ENCODE measurements around the gene YPEL1.
"Not testable (repeated sequence)": the region's sequence is repeated elsewhere in the genome, so short reads cannot be mapped to it uniquely, and the experiment has no call there.

Gene YPEL1

DNA sequence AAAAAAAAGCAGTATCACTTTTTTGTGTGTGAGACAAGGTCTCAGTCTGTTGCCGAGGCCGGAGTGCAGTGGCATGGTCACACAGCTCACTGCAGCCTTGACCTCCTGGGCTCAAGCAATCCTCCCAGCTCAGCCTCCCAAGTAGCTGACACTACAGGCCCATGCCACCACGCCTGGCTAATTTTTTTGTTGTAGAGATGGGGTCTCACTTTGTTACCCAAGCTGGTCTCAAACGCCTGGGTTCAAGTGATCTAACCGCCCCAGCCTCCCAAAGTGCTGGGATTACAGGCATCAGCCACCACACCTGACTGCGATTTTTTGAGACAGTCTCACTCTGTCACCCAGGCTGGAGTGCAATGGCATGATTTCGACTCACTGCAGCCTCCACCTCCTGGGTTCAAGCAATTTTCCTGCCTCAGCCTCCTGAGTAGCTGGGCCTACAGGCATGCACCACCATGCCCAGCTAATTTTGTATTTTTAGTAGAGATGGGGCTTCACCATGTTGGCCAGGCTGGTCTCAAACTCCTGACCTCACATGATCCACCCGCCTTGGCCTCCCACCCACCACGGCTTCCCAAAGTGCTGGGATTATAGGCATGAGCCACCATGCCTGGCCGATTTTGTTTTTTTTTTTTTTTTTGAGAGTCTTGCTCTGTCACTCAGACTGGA is 15.3 kb downstream of the YPEL1 start:
- FAIRE-seq, result not testable (repeated sequence)

DNA sequence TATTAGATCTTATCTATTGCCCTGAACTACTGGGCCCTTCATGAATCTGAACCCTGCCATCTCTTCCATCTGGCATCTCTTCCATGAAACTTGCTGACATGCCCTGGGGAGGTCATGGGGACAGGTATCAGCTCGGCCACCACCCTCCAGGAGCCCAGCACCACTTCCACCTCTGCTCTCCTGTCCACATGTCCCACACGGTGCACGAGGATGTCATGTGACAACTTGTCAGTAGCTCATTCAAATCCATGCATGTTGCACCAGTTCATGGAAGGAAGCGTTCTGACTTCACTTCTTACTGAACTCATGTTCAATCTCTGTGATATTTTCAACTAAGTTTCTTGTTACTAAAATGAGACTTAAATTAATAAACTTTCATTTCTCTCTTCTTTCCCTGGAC is 16.6 kb downstream of the YPEL1 start:
- FAIRE-seq, result no peak

GRCh38 chr22:21718499-21718898 is 17.1 kb downstream of the YPEL1 start:
- no peak for FAIRE-seq

DNA sequence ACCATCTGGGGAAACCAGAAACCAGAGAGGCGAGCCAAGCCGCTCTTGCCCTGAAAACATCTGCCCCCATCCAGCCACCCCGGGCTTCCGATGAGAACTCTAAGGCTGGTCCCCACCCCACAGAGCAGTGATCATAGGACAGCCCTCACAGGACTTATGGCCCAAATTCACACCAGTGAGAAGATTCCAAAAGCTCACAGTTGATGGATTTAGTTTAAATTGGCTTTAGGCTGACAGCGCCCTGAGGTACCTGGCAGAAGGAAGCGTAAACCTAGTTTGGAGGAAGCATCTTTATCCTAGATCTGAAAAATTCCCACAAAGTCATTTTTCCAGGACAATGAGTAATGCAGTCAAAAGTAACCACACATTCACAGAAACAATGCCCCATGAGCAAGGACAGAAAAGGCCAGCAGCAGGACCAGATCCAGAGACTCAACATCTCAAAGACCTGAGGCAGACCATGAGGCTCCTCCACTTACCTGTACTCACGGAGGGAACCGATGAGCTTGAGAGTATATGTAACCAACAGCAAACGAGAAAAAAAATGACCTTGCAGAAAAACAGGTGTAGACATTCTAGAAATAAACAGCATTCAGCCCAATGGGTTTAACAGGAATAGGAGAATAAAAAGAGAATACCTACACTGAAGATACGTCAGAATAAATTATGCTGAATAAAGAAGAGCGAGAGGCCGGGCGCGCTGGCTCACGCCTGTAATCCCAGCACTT is 19.0 kb downstream of the YPEL1 start:
- not testable (repeated sequence) for FAIRE-seq

DNA sequence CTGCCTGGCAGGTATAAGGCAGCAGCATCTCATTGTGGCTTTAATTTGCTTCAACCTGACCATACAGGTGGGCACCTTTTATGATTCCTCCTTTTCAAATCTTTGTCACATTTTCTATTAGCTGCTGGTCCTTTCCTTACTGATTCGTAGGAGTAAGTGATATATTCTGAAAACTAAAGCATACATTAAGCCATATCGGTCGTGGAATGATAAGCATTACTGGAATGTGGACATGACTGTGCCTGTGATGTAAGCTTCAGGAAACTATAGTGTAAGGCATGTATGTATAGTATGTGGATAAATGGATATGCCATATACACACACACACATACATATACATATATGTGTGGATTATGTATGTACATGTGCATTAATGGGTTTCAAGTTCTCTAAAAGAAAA is 20.8 kb downstream of the YPEL1 start:
- FAIRE-seq, result no peak

- FAIRE-seq, result no peak
Observed at GRCh38 chr22:21714059-21714770, 21.4 kb downstream of the YPEL1 start.

DNA sequence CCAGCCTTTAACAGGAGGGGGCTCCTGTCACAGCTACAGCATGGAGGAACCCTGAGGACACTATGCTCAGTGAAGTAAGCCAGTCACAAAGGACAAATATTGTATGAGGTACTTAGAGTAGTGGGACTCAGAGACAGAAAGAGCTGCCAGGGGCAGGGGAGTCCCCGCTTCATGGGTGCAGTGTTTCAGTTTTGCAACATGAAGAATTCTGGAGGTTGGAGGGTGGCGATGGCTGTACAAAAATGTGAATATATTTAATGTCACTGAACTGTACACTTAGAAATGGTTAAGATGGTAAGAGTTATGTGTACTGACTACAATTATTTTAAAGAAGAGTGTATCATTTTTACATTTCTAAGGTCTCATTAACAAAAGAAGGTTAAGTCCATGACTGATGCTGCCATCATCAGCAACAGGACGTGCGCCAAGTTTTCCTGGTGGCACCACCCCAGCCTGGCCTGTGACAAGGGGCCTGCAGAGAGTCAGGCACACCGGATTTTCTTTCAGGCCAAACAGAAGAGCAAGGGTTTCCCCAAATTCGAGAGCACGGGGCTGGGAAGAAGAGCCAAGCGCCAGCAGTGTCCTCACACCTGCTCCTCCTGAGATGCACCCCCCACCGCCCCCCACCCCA is 22.1 kb downstream of the YPEL1 start:
- no peak for FAIRE-seq

- FAIRE-seq, result no peak
Observed at GRCh38 chr22:21712751-21713427, 22.7 kb downstream of the YPEL1 start.

DNA sequence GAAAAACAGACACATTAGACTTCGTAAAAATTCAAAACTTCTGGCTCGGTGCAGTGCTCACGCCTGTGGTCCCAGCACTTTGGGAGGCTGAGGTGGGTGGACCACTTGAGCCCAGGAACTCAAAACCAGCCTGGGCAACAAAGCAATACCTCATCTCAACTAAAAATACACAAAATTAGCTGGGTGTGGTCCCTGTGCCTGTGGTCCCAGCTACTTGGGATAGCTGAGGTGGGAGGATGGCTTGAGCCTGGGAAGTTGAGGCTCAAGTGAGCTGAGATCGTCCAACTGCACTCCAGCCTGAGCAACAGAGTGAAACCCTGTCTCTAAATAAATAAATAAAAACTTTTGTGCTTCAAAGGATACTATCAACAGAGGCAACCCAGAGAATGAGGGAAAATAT is 23.7 kb downstream of the YPEL1 start:
- no peak for FAIRE-seq

DNA sequence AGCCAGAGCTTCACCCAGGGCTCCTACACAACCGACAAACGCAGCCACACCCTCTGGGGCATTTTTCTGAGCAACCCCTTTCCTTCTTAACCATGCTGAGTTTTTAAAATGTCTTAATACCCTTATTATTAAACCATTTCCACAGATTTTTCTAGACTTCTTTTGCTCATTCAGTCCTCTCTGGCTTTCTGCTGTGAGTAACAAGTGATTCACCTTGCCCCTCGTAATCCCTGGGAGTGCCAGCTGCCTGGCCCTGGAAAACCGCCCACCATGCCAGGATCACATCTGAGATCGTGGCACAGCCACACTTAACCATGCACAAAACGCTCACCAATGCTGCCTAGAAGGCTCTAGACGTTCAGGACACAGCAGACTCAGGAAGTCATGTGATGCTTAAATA is 25.4 kb downstream of the YPEL1 start:
- FAIRE-seq, result no peak

DNA sequence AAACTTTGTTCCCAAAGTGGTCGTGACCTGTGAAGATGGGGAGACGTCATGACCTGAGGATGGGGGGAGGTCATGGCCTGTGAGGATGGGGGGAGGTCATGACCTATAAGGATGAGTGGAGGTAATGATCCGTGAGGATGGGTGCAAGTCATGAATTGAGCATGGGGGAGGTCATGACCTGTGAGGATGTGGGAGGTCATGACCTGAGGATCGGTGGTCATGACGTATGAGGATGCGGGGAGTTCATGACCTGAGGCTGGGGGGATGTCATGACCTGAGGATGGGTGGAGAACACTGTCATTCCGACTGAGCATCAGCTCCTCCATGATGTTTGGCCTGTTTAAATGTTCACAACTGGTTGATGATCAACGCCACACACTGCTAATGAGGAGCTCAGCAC is 25.9 kb downstream of the YPEL1 start:
- no peak for FAIRE-seq

DNA sequence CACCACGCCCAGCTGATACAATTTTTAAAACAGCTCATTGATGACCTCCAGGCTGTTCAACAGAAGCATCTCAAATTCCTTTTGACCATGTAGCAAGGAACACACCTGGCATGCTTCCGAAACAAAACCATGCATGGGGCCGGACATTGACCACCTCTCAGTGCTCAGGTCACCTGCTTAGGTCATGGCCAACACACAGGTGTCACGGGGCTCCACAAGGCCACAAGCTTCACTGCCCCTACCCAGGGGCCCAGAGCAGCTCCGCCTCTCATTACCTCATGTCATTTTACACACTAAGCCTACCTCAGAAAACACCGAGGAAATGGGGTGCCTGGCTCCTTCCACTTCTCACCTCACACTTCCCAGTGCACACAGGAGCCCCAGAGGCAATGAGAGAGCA is 26.6 kb downstream of the YPEL1 start:
- no peak for FAIRE-seq

- peak; percentile 45 for FAIRE-seq
Observed at GRCh38 chr22:21707677-21708076, 27.9 kb downstream of the YPEL1 start.

DNA sequence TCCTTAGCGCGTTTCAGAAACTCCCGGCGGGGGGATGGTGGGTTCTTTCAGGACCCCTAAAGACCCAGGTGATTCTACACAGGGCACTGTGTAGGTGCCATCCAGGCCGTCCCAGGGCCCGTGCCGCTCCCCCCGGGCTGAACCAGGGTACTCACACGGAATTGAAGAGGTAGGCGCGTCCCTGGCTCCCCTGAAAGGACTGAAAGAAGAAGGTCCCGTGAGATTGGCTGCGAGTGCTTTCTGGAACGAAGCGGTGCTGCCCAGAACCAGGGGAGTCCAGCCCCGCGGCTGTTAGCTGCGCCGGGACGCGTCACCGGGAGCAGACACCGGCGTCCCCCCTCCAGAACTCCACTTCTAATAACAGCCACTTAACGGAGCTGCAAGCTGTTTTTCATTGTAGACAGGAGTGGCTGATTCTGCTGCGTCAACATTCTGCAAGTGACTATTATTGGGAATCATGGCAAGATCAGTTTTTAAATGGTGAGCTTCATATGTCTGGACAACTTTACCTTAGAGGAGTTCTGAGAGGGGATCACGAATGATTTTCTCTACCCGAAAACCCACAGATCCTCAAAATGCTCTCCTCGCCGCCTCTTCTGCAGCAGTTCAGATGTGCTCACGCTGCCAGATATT is 31.8 kb downstream of the YPEL1 start:
- no peak for FAIRE-seq

DNA sequence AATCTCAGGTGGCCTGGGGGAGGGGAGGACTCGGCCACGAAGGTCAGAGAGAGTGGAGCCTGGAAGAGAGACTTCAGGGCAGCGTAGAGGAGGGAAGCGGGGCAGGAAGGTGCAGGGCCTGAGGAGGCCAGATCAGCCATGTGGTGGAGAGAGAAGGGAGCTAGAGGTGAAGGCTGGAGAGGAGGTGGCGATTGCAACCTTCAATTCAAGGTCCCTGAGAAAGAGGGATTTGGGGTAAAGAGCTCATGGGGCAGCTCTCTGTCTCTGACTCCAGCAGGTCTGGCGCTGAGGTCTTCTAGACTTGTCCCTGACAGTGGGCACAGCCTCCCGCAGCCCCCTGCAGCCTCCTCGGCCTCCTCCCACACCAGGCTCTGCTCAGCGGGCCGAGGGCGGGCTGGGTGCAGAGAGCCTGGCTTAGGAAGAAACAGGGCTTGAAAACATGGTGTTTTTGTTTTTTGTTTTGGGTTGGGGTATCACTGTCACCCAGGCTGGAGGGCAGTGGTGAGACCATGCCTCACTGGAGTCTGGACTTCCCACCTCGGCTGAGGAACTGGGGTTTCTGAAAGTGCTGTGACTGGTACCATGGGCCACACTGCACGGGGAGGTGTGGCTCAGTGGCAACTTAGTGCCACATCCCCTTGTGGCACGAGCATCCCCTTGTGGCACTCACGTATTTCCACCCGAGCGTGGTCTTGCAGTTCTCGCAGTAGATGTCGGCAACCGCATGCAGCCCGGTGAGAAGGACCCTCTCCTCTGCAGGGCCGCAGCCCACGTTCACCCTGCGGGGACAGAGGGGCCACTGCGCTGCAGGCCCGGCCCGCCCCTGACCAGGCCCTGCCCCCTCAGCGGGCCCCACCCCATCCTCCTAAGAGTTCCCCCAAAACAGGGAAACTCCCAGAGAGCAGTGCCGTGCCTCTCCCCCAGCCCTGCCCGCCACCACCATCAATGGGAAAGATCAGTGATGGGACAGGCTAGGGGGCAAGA is 32.6 kb downstream of the YPEL1 start:
- no peak for FAIRE-seq

- FAIRE-seq, result no peak
Observed at GRCh38 chr22:21702094-21702493, 33.5 kb downstream of the YPEL1 start.

GRCh38 chr22:21701384-21701971 is 34.1 kb downstream of the YPEL1 start:
- FAIRE-seq, result no peak

- FAIRE-seq, result no peak
Observed at GRCh38 chr22:21700822-21701221, 34.8 kb downstream of the YPEL1 start.

DNA sequence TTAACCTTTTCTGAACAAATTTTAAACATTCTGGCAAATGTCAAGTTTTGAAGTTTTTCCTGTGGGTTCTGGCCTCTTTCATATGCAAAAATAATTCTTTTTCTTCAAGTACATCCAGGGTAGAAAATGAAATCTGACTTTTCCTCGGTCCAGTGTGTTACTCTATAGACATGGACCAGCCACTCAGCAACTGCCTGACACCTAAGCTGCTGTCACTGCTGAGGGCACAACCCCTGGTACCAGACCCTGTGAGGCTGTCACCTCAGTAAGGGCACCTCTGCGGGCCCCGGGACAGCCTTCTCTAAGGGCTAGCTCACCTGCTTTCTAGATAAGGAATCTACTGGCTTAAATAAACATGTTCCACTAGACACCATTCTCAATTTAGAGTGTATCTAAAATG is 36.0 kb downstream of the YPEL1 start:
- FAIRE-seq, result no peak

DNA sequence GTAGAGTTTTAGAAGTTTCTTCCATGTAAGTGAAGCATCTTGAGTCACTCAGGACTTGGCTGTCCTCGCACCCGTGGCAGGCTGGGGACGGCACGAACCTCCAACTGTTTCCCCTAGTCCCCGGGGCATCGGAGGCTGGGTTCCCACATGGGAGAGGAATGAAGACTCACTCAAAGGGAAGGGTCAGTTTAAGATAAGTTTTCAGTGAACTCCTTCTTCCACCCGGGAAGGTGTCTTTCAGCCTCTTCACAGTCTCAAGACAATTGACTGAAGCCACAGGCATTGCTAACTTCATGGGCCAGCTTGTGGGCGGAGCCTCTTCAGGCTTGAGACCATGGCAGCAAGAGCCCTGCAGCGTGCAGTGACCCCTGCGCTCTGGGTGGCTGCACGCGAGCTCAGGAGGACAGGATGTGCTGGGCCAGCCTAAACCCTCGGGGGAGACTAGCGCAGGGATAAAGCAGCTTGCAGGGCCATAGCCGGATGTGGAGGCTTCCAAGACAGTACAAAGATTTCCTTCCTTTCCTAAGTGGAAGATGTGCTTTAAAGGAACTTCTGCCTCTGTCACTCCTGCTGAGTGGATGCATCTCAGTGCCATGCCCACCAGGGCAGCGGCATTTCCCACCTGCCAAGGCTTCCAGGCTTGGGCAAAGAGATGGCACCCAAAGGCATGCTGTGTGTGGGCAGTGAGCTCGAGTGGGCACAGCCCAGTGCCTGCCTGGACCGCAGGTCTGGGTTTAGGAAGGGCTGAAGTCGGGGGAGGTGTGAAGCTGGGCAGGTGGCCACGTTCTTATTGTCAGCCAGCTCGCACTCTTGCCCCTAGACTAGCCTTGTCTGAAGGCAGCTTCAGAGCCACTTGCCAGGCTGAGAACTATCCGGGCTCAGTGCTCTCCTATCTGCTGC is 36.9 kb downstream of the YPEL1 start:
- no peak for FAIRE-seq
